Measurements from ENCODE around the gene LRMDA. TPM values are rescaled to one million over a fixed set of nuclear protein-coding genes. Genes with fewer than 3 reads are reported as not detected.

The LRMDA gene
- total and polyA plus RNA-seq, 2 of the 8 experiments (the other 6 are each of a cell fraction or from before 2014, with no cell fraction given) = 0.86 to 2.8 TPM

DNA sequence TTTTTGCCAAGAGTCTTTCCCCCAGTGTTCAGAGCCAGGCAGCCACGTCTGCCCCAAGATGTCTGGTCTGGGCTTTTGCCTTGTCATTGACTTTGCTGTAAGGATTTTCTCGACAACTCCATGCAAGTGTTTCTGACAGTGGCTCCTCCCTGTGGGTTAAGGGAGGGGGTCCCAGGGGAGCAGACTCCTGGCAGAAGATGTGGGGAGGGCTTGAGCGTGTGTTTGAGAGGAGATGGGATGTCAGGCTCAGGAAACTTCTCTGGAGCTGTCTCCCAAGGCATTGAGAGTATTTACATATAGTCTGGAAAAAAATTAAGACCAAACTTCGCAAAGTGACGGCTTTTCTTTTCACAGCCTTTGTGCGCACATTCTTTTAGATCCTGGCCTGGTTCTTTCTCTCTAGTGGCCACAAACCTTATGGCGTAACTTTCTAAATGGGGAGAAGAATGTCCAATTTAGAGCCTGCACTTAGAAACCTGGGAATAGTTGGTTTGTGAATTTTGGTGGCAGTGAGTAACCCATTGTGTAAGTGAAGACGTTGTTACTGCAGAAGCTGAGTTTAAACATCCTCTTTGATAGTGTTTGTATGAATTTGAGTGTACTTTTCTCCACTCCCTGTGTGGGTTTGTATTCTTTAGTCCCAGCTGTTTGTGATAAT lies 201.5 kb downstream of the LRMDA start (continued):
- no peak for TF ChIP-seq SP4 (IDR thresholded peaks at IDR 0.05; ENCODE audit: low read length)
- no peak for TF ChIP-seq NRF1 (IDR thresholded peaks at IDR 0.05; ENCODE audit: low read depth, low read length)
- TF ChIP-seq CHD2 (IDR thresholded peaks at IDR 0.05; ENCODE audit: low read length) = no peak
- TF ChIP-seq TCF12 (IDR thresholded peaks at IDR 0.05; ENCODE audit: low read depth, low read length) = no peak
